HEK293 (cell line): Measurements from ENCODE around the gene BTBD16.
A peak's percentile ranks its signal among the peaks of the same experiment; 100 is the strongest.

Source experiments
- GLI2 ChIP-seq: fragments of 450-650 bp; formaldehyde crosslinking; IDR thresholded peaks from 2 replicates; pipeline ENCODE4; 2017; ENCODE audit warnings: missing biosample characterization, missing genetic modification characterization, low read depth, borderline replicate concordance
- HOXD13 ChIP-seq: sonication (generic); formaldehyde crosslinking; IDR thresholded peaks from 2 replicates; pipeline ENCODE4 v1.8.0; 2022; ENCODE audit warnings: missing genetic modification reagents, borderline replicate concordance
- SETDB1 ChIP-seq: IDR thresholded peaks from one replicate; pipeline ENCODE4 v1.6.1; 2017; ENCODE audit warnings: mild to moderate bottlenecking, low read length, moderate library complexity, mixed read lengths; ENCODE audit not compliant: insufficient read length
- WT1 ChIP-seq: fragments of 450-650 bp; formaldehyde crosslinking; IDR thresholded peaks from 2 replicates; pipeline ENCODE4 v1.5.1; 2016; ENCODE audit warnings: missing biosample characterization, missing genetic modification characterization
- ZBTB21 ChIP-seq: fragments of 450-650 bp; formaldehyde crosslinking; IDR thresholded peaks from 2 replicates; pipeline ENCODE4 v1.5.1; 2017; ENCODE audit warnings: missing biosample characterization, missing genetic modification characterization
- ZFP41 ChIP-seq: fragments of 450-650 bp; formaldehyde crosslinking; IDR thresholded peaks from 2 replicates; pipeline ENCODE4 v1.5.1; 2016; ENCODE audit warnings: missing biosample characterization, missing genetic modification characterization, borderline replicate concordance
- ZNF138 ChIP-seq: fragments of 450-650 bp; formaldehyde crosslinking; IDR thresholded peaks from 2 replicates; pipeline ENCODE4 v1.5.1; 2016; ENCODE audit warnings: missing biosample characterization, missing genetic modification characterization, borderline replicate concordance
- ZNF157 ChIP-seq: fragments of 450-650 bp; formaldehyde crosslinking; IDR thresholded peaks from 2 replicates; pipeline ENCODE4 v1.5.1; 2016; ENCODE audit warnings: missing biosample characterization, missing genetic modification characterization
- ZNF223 ChIP-seq: fragments of 450-650 bp; formaldehyde crosslinking; IDR thresholded peaks from 2 replicates; pipeline ENCODE4 v1.5.1; 2016; ENCODE audit warnings: missing biosample characterization, missing genetic modification characterization
- ZNF23 ChIP-seq: fragments of 450-650 bp; formaldehyde crosslinking; IDR thresholded peaks from 2 replicates; pipeline ENCODE4 v1.5.1; 2016; ENCODE audit warnings: missing biosample characterization, missing genetic modification characterization, borderline replicate concordance
- ZNF24 ChIP-seq: fragments of 450-650 bp; formaldehyde crosslinking; IDR thresholded peaks from 2 replicates; pipeline ENCODE4 v1.5.1; 2016; ENCODE audit warnings: missing biosample characterization, missing genetic modification characterization
- ZNF266 ChIP-seq: fragments of 450-650 bp; formaldehyde crosslinking; IDR thresholded peaks from 2 replicates; pipeline ENCODE4 v1.5.1; 2016; ENCODE audit warnings: missing biosample characterization, missing genetic modification characterization, low read depth
- ZNF274 ChIP-seq, 2 experiments: fragments of 200-500 bp in 1 of 2; fragments of 450-650 bp in 1 of 2; sonication (Bioruptor generic) in 1 of 2; formaldehyde crosslinking in 1 of 2; IDR thresholded peaks; 2 replicates each; pipeline versions ENCODE4 v1.5.1 to v1.6.1; 2014 to 2016; ENCODE audit warnings: borderline replicate concordance in 1 of 2, inconsistent platforms in 1 of 2, low read length in 1 of 2, missing biosample characterization in 1 of 2, missing genetic modification characterization in 1 of 2
- ZNF354C ChIP-seq: fragments of 450-650 bp; formaldehyde crosslinking; IDR thresholded peaks from 2 replicates; pipeline ENCODE4 v1.5.1; 2016; ENCODE audit warnings: missing biosample characterization, missing genetic modification characterization, low read depth, borderline replicate concordance
- ZNF391 ChIP-seq: fragments of 450-650 bp; formaldehyde crosslinking; IDR thresholded peaks from 2 replicates; pipeline ENCODE4 v1.5.1; 2016; ENCODE audit warnings: low read depth, missing biosample characterization, missing genetic modification characterization, borderline replicate concordance
- ZNF416 ChIP-seq: fragments of 450-650 bp; formaldehyde crosslinking; IDR thresholded peaks from 2 replicates; pipeline ENCODE4 v1.5.1; 2016; ENCODE audit warnings: missing biosample characterization, missing genetic modification characterization
- ZNF426 ChIP-seq: fragments of 450-650 bp; formaldehyde crosslinking; IDR thresholded peaks from 2 replicates; pipeline ENCODE4 v1.5.1; 2017; ENCODE audit warnings: missing biosample characterization, missing genetic modification characterization, mild to moderate bottlenecking, inconsistent platforms, moderate library complexity
- ZNF561 ChIP-seq: fragments of 450-650 bp; IDR thresholded peaks from 2 replicates; pipeline ENCODE4 v1.5.1; 2018; ENCODE audit warnings: missing biosample characterization, missing genetic modification characterization, borderline replicate concordance
- ZNF600 ChIP-seq: fragments of 450-650 bp; formaldehyde crosslinking; IDR thresholded peaks from 2 replicates; pipeline ENCODE4 v1.5.1; 2016; ENCODE audit warnings: missing biosample characterization, missing genetic modification characterization
- ZNF701 ChIP-seq: fragments of 450-650 bp; formaldehyde crosslinking; IDR thresholded peaks from 2 replicates; pipeline ENCODE4 v1.5.1; 2016; ENCODE audit warnings: missing biosample characterization, missing genetic modification characterization
- ZNF792 ChIP-seq: fragments of 450-650 bp; formaldehyde crosslinking; IDR thresholded peaks from 2 replicates; pipeline ENCODE4 v1.5.1; 2016; ENCODE audit warnings: missing biosample characterization, missing genetic modification characterization
- ZNF830 ChIP-seq: fragments of 450-650 bp; IDR thresholded peaks from 2 replicates; pipeline ENCODE4 v1.5.0; 2018; ENCODE audit warnings: missing biosample characterization, missing genetic modification characterization, low read depth, mild to moderate bottlenecking, moderate library complexity
- TF ChIP-seq, protein P1 (sequence below): fragments of 450-650 bp; formaldehyde crosslinking; IDR thresholded peaks from 2 replicates; pipeline ENCODE4 v1.5.1; 2016; ENCODE audit warnings: missing biosample characterization, missing genetic modification characterization, borderline replicate concordance
- TF ChIP-seq, protein P2 (sequence below): fragments of 450-650 bp; formaldehyde crosslinking; IDR thresholded peaks from 2 replicates; pipeline ENCODE4 v1.5.1; 2016; ENCODE audit warnings: missing biosample characterization, missing genetic modification characterization
- TF ChIP-seq, protein P3 (sequence below): IDR thresholded peaks from 2 replicates; pipeline ENCODE4 v1.6.1; 2011; ENCODE audit warnings: mild to moderate bottlenecking, low read depth, low read length, borderline replicate concordance
- TF ChIP-seq, protein P4 (sequence below): fragments of 450-650 bp; formaldehyde crosslinking; optimal IDR thresholded peaks from 2 replicates; pipeline ENCODE3; 2016; ENCODE audit warnings: missing biosample characterization, mild to moderate bottlenecking, missing genetic modification characterization
- TF ChIP-seq, protein P5 (sequence below): fragments of 450-650 bp; formaldehyde crosslinking; IDR thresholded peaks from 2 replicates; pipeline ENCODE4 v1.5.1; 2016; ENCODE audit warnings: missing biosample characterization, missing genetic modification characterization

Gene BTBD16

DNA sequence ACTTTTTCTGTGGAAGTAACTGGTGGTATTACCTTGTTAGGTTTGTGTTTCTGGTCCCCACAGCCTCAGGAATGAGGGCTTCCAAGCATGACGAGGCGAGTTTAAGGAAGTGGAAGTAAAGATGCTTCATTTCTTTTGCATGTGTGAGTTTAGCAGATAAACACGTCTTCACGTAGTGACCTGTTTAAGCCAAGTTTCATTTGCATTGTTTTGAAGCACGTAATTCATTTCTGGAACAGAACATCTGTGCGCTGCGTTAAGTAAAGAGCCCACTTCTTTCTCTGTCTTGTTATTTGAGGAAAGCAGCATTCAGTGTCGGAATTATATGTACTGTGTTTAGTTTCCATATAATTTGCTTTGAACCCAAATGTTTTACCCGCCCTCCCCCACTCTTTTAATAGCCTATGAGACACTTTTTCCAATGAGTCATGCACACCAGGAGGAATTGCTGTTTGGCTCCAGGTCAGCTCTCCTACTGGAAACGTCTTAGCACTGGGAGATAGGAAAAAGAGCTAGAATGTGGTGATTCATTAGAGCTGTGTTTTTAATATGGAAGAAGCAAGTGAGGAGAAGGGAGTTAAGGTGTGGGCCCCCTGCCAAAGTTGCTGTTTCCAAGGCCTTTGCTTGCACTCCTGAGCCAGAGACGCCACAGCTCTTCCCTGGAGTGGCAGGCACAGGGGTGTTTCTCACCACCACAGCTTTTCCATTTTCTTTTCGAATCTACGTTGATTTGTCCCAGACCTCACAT, 36.7 kb downstream of the BTBD16 start (continued):
- TF ChIP-seq ZNF600 (peak; percentile 81), ZNF561 (tag by site-specific recombination) (peak; percentile 67; the same call in 1 of the 2 replicates), ZFP41 (tag by site-specific recombination) (no peak), ZNF416 (no peak), HOXD13 (no peak; the same call in 1 of the 2 replicates), ZNF138 (tag by site-specific recombination) (no peak), ZBTB21 (tag by site-specific recombination) (peak; percentile 83), ZNF266 (tag by site-specific recombination) (no peak), GLI2 (no peak), SETDB1 (peak; percentile 54), ZNF701 (tag by site-specific recombination) (no peak), ZNF24 (tag by site-specific recombination) (peak; percentile 80), ZNF23 (tag by site-specific recombination) (no peak), ZNF426 (tag by site-specific recombination) (no peak), ZNF354C (tag by site-specific recombination) (no peak), ZNF223 (tag by site-specific recombination) (no peak), ZNF157 (no peak), ZNF391 (tag by site-specific recombination) (peak; percentile 90; the same call in 1 of the 2 replicates), ZNF274 (IDR thresholded peaks at IDR 0.05; ENCODE audit: low read length) (no peak), ZNF274 (tag by site-specific recombination; IDR thresholded peaks at IDR 0.05; ENCODE audit: borderline replicate concordance) (no peak), WT1 (tag by site-specific recombination) (peak; percentile 79), ZNF830 (no peak), ZNF792 (no peak)
- TF ChIP-seq, protein P1, sequence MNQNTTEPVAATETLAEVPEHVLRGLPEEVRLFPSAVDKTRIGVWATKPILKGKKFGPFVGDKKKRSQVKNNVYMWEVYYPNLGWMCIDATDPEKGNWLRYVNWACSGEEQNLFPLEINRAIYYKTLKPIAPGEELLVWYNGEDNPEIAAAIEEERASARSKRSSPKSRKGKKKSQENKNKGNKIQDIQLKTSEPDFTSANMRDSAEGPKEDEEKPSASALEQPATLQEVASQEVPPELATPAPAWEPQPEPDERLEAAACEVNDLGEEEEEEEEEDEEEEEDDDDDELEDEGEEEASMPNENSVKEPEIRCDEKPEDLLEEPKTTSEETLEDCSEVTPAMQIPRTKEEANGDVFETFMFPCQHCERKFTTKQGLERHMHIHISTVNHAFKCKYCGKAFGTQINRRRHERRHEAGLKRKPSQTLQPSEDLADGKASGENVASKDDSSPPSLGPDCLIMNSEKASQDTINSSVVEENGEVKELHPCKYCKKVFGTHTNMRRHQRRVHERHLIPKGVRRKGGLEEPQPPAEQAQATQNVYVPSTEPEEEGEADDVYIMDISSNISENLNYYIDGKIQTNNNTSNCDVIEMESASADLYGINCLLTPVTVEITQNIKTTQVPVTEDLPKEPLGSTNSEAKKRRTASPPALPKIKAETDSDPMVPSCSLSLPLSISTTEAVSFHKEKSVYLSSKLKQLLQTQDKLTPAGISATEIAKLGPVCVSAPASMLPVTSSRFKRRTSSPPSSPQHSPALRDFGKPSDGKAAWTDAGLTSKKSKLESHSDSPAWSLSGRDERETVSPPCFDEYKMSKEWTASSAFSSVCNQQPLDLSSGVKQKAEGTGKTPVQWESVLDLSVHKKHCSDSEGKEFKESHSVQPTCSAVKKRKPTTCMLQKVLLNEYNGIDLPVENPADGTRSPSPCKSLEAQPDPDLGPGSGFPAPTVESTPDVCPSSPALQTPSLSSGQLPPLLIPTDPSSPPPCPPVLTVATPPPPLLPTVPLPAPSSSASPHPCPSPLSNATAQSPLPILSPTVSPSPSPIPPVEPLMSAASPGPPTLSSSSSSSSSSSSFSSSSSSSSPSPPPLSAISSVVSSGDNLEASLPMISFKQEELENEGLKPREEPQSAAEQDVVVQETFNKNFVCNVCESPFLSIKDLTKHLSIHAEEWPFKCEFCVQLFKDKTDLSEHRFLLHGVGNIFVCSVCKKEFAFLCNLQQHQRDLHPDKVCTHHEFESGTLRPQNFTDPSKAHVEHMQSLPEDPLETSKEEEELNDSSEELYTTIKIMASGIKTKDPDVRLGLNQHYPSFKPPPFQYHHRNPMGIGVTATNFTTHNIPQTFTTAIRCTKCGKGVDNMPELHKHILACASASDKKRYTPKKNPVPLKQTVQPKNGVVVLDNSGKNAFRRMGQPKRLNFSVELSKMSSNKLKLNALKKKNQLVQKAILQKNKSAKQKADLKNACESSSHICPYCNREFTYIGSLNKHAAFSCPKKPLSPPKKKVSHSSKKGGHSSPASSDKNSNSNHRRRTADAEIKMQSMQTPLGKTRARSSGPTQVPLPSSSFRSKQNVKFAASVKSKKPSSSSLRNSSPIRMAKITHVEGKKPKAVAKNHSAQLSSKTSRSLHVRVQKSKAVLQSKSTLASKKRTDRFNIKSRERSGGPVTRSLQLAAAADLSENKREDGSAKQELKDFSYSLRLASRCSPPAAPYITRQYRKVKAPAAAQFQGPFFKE (tag by site-specific recombination), result no peak
- TF ChIP-seq, protein P2, sequence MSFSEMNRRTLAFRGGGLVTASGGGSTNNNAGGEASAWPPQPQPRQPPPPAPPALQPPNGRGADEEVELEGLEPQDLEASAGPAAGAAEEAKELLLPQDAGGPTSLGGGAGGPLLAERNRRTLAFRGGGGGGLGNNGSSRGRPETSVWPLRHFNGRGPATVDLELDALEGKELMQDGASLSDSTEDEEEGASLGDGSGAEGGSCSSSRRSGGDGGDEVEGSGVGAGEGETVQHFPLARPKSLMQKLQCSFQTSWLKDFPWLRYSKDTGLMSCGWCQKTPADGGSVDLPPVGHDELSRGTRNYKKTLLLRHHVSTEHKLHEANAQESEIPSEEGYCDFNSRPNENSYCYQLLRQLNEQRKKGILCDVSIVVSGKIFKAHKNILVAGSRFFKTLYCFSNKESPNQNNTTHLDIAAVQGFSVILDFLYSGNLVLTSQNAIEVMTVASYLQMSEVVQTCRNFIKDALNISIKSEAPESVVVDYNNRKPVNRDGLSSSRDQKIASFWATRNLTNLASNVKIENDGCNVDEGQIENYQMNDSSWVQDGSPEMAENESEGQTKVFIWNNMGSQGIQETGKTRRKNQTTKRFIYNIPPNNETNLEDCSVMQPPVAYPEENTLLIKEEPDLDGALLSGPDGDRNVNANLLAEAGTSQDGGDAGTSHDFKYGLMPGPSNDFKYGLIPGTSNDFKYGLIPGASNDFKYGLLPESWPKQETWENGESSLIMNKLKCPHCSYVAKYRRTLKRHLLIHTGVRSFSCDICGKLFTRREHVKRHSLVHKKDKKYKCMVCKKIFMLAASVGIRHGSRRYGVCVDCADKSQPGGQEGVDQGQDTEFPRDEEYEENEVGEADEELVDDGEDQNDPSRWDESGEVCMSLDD (tag by site-specific recombination), result no peak
- TF ChIP-seq, protein P3, sequence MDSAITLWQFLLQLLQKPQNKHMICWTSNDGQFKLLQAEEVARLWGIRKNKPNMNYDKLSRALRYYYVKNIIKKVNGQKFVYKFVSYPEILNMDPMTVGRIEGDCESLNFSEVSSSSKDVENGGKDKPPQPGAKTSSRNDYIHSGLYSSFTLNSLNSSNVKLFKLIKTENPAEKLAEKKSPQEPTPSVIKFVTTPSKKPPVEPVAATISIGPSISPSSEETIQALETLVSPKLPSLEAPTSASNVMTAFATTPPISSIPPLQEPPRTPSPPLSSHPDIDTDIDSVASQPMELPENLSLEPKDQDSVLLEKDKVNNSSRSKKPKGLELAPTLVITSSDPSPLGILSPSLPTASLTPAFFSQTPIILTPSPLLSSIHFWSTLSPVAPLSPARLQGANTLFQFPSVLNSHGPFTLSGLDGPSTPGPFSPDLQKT, result no peak
- TF ChIP-seq, protein P4, sequence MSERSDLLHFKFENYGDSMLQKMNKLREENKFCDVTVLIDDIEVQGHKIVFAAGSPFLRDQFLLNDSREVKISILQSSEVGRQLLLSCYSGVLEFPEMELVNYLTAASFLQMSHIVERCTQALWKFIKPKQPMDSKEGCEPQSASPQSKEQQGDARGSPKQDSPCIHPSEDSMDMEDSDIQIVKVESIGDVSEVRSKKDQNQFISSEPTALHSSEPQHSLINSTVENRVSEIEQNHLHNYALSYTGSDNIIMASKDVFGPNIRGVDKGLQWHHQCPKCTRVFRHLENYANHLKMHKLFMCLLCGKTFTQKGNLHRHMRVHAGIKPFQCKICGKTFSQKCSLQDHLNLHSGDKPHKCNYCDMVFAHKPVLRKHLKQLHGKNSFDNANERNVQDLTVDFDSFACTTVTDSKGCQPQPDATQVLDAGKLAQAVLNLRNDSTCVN, result no peak
- TF ChIP-seq, protein P5, sequence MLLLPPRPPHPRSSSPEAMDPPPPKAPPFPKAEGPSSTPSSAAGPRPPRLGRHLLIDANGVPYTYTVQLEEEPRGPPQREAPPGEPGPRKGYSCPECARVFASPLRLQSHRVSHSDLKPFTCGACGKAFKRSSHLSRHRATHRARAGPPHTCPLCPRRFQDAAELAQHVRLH (tag by site-specific recombination), result no peak; the same call in 1 of the 2 replicates
